BE2C (cell line): Measurements from ENCODE around the gene CDH11.

Experiments
- DNase-seq: peaks from one replicate; pipeline ENCODE4 v3.0.0-alpha.2; 2020
- H3K27me3 ChIP-seq: fragments of 250-450 bp; sonication (Bioruptor Pico); 2 replicates; pipeline ENCODE4 v1.5.1; 2020; ENCODE audit warnings: mild to moderate bottlenecking
- H3K36me3 ChIP-seq: fragments of 250-450 bp; sonication (Bioruptor Pico); 2 replicates; pipeline ENCODE4 v1.5.1; 2020; ENCODE audit warnings: mild to moderate bottlenecking
- H3K4me1 ChIP-seq: fragments of 250-450 bp; sonication (Bioruptor Pico); 2 replicates; pipeline ENCODE4 v1.5.1; 2020
- H3K4me3 ChIP-seq: 2 replicates; pipeline ENCODE4 v1.5.1; 2011; ENCODE audit warnings: low read depth, low read length
- H3K9me3 ChIP-seq: fragments of 250-450 bp; sonication (Bioruptor Pico); 2 replicates; pipeline ENCODE4 v1.5.1; 2020
- CTCF ChIP-seq: IDR thresholded peaks from 2 replicates; pipeline ENCODE4 v1.5.1; 2012; ENCODE audit warnings: mild to moderate bottlenecking, low read depth, low read length

CDH11 gene

GRCh38 chr16:65113441-65113840, 8.4 kb downstream of the CDH11 start:
- peak; percentile 24 for DNase-seq
- no peaks in the 10 kb centered on the region for H3K36me3 ChIP-seq
- H3K27me3 ChIP-seq: no peaks in the 10 kb centered on the region
- H3K4me1 ChIP-seq: peaks cover 6% of the 10 kb centered on the region
- no peaks in the 10 kb centered on the region for H3K9me3 ChIP-seq
- H3K4me3 ChIP-seq: no peak overlapping the region
- TF ChIP-seq CTCF: no peak

- Histone ChIP-seq H3K4me1 (peaks cover 6% of the 10 kb centered on the region; the same call in 1 of the 2 replicates), H3K4me3 (no peak overlapping the region), H3K27me3 (no peaks in the 10 kb centered on the region), H3K9me3 (no peaks in the 10 kb centered on the region), H3K36me3 (no peaks in the 10 kb centered on the region)
- peak; percentile 26 for DNase-seq
- TF ChIP-seq CTCF: no peak
Measured at GRCh38 chr16:65111306-65111705, 10.6 kb downstream of the CDH11 start.

GRCh38 chr16:65106757-65107156, 15.1 kb downstream of the CDH11 start:
- no peaks in the 10 kb centered on the region for H3K4me1 ChIP-seq
- no peaks in the 10 kb centered on the region for H3K27me3 ChIP-seq
- no peak for DNase-seq
- no peaks in the 10 kb centered on the region for H3K9me3 ChIP-seq
- no peak for TF ChIP-seq CTCF
- no peaks in the 10 kb centered on the region for H3K36me3 ChIP-seq
- H3K4me3 ChIP-seq: no peak overlapping the region

GRCh38 chr16:65105171-65105570, 16.7 kb downstream of the CDH11 start:
- H3K9me3 ChIP-seq: no peaks in the 10 kb centered on the region

GRCh38 chr16:65104471-65104870, 17.4 kb downstream of the CDH11 start:
- no peak for TF ChIP-seq CTCF
- Histone ChIP-seq H3K9me3 (no peaks in the 10 kb centered on the region), H3K4me1 (no peaks in the 10 kb centered on the region), H3K27me3 (no peaks in the 10 kb centered on the region), H3K4me3 (no peak overlapping the region), H3K36me3 (no peaks in the 10 kb centered on the region)
- DNase-seq: no peak

More at GRCh38 chr16:65105171-65105570, 16.7 kb downstream of the CDH11 start:
- no peaks in the 10 kb centered on the region for H3K27me3 ChIP-seq
- no peak for TF ChIP-seq CTCF
- H3K36me3 ChIP-seq: no peaks in the 10 kb centered on the region
- no peak for DNase-seq
- H3K4me1 ChIP-seq: no peaks in the 10 kb centered on the region
- H3K4me3 ChIP-seq: no peak overlapping the region

GRCh38 chr16:65102326-65102725, 19.5 kb downstream of the CDH11 start:
- no peaks in the 10 kb centered on the region for H3K36me3 ChIP-seq
- H3K4me3 ChIP-seq: no peak overlapping the region
- DNase-seq: no peak
- no peak for TF ChIP-seq CTCF
- no peaks in the 10 kb centered on the region for H3K27me3 ChIP-seq
- no peaks in the 10 kb centered on the region for H3K9me3 ChIP-seq
- H3K4me1 ChIP-seq: no peaks in the 10 kb centered on the region
